Pons (tissue), 1 donor: ENCODE data around the gene FERMT2.
"Not testable (repeated sequence)": the region's sequence is repeated elsewhere in the genome, so short reads cannot be mapped to it uniquely, and the experiment has no call there.

ENCODE experiments used
- DNase-seq: peaks from one replicate; pipeline ENCODE4 v3.0.0-alpha.2; 2016; ENCODE audit warnings: low spot score

The FERMT2 gene

DNA sequence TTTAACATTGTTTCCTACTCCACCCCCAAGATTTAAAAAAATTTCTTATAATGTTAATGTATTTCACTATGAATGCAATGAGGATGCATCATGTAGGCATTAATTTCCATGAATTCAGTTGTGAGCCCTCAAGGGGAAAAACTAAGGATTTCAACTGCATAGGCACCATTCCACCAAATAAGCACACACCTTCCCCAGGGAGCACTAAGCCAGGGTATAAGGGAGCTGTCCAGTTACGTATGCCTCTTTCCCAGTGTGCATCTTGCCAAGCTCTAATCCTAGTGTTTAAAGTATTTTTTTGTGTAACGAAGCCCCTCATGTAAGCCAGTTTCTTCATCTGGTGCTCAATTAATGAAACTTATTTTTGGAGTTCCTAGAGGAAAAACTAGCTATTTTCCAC, 6.6 kb downstream of the FERMT2 start:
- no peak for DNase-seq

DNA sequence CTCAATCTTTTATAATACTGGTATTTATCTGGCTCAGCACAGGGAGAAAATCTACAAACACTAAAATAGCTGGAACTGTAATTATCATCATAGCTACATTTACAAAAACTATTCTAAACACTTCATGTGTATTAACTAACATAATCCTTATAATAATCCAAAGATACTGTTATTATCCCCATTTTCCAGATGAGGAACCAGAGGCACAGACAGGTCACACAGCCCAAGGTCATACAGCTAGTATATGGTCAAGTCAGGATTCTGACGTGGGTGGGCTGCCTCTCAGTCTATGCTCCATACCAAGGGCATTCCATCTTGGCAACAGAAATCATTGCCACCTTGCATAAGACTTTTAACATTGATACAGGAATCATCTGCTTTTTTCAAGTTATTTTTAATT, 11.4 kb downstream of the FERMT2 start:
- no peak for DNase-seq

DNA sequence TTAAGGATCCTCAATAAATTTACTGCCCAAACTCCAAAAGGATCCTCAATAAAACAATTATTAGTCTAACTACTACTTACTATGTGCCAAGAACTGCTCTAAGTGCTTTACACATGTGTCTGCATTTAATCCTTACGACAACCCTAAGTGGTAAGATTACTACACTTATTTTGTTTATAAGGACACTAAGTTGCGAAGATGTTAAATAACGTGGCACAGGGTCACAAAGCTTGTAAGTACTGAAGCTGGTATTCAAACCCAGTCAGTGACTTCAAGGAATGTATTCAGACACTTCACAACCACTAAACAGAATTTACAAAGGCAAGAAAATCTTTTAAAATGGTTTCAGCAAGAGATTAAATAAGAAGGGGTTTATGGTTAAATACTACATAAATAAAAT, 13.0 kb downstream of the FERMT2 start:
- DNase-seq: no peak

DNA sequence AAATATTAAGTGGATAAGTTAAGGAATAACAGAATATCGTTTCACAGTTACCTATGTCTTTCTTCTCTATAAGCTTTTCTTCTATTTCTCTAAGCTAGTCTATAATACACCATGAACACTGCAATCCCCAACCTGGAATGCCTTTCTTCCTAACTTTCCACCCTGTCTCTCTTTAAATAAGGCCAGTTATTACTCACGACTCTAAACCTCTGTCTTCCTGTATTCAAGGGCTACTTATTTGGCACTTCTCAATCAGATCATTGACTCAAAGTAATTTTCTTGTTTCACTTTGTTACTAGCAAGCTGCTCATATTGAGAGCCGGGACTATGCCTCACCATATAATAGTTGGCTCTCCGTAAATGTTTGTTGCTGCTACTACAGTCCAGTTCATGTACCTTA, 13.5 kb downstream of the FERMT2 start:
- DNase-seq: no peak

GRCh38 chr14:52936437-52936836, 14.4 kb downstream of the FERMT2 start:
- no peak for DNase-seq

DNA sequence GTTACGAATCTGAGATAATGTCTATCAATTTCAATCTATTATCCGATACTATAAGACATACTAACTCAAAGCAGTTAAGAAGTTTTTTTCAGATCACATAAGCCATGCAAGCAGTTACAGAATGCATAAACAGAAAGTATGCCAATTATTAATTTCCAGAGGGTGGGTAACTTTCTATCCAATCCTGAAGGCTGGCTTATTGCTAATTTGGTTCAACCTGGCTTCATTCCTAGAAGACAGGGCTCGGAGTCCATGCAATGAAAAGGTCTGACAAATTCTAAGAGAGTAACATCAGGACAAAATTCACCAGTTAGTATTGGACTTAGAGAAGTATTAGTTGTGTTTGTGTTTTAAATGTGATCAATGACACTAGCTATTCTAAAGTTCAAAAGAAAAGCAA, 15.0 kb downstream of the FERMT2 start:
- no peak for DNase-seq

GRCh38 chr14:52934762-52935161, 16.1 kb downstream of the FERMT2 start:
- DNase-seq: no peak

- no peak for DNase-seq
Measured at GRCh38 chr14:52929192-52929807, 21.6 kb downstream of the FERMT2 start.

- no peak for DNase-seq
Measured at GRCh38 chr14:52926953-52927352, 23.9 kb downstream of the FERMT2 start.

- no peak for DNase-seq
Measured at GRCh38 chr14:52923902-52924575, 26.8 kb downstream of the FERMT2 start.

DNA sequence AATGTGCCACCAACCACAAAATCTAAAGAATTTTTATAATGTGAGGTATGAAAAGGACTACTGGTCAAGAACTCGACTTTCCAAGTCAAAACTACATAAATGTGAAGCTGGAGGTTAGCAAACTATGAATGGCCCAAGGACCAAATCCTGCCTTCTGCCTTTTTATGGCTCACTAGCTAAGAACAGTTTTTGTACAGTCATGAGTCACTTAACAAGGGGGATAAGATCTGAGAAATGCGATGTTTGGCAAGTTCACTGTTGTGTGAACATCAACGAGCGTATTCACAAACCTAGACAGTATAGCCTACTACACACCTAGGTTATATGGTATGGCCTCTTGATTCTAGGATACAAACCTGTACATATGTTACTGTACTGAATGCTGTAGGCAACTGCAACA, 28.2 kb downstream of the FERMT2 start:
- no peak for DNase-seq

DNA sequence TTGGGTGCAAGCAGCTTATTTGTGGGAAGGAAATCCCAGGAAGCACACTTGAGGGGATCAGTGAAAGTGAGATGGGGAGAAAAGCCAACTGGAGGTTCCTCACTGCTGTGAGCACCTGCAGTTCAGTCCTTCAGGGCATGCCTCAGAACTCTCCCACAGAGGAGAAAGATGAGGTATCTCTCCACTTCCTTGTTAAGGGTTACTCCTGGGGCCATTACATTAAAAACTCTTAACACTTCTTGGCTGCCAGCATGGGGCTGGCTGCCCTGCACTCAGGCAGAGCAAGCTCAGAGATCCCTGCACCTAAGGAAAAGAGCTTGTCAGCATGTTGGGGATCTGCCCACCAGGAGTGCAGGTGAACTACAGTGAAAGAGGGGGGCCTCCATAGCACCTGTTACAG, 28.8 kb downstream of the FERMT2 start:
- DNase-seq: no peak

GRCh38 chr14:52920411-52920810, 30.4 kb downstream of the FERMT2 start:
- not testable (repeated sequence) for DNase-seq

- no peak for DNase-seq
Measured at GRCh38 chr14:52919971-52920370, 30.9 kb downstream of the FERMT2 start.

DNA sequence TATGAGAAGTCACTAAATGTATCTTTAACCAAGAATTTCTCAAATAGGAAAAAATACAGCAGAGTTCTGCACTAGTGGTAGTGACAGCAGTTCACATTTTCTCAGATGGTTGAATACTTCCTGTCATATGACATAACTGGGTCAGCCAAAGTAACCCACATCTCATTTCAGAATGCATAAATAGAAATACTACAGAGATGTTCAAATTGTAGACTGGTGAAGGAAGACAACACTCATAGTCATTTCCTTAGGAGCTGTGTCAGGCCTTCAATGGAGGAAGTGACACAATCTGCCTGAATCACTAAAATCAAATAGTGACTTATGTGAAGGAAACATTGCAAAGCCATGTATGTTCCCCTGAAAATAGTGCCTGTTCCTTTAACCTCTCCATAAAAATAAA, 32.4 kb downstream of the FERMT2 start:
- peak; percentile 62 for DNase-seq

DNA sequence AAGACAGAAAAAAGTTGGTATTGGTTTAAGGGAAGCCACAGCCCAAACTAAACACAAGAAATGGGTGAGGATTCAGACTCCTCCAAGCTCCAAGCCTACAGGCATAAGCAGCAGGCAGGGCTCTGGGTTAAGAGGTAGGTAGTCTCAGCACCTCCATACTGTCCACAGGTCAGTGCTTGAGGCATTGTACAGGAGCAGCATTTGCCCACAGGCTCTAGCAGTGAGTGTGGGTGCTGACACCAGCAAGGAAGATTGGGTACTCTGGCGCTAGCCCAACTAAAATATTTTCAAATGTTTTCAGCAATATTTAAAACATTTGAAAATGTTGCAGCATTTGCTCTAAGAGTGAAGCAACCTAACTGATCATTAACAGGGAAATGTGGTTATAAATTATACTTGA, 33.1 kb downstream of the FERMT2 start:
- DNase-seq: no peak

DNA sequence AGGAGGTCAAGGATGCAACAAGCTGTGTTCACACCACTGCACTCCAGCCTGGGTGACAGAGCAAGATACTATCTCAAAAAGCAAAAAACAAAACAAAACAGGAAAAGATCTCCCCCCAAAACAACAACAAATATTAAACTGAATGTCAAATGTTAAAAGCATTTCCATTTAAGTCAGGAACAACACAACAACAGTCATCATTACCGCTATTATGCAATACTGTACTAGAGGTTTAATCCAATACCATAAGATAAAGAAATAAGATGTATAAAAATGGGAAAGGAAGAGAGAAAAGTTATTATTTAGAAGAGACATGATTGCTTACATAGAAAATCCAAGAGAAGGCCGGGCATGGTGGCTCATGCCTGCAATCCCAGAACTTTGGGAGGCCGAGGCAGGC, 36.6 kb downstream of the FERMT2 start:
- no peak for DNase-seq

GRCh38 chr14:52913271-52913670, 37.6 kb downstream of the FERMT2 start:
- no peak for DNase-seq

DNA sequence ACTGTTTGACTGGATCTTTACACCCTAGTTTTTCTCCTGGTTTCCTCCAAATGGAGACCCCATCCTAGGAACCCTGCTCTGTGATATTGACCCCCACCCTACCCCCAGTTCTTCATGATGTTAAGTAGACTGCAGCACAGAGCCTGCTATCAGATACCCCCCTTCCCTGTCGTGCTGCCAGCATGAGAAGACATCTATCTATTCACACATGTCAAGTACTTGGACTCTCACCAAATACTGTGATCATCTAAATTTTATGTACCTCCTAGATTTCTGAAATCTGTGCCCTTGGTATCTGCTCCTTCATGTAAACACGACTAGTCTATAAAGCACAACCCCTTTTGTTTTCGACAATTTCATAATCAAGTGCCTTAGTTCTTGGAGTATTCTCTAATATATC, 38.9 kb downstream of the FERMT2 start:
- no peak for DNase-seq

DNA sequence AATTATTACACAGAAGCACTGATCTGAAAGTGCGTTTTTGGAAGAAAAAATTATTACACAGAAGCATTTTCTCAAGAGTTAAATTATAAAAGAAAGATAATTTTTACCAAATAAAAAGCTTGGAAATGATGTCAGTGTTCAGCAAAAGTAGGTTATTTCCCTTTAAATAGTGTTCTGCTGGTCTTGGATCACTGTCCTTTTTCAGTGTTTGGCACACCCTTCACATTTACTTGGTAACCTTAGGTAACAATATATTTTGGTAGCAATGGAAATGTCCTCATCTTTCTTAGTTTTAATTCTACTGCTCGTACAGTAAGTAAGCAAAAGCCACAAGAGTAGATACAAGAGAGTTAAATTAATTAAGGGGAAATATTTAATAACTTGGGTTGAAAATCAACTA, 40.3 kb downstream of the FERMT2 start:
- DNase-seq: no peak

- no peak for DNase-seq
Measured at GRCh38 chr14:52907949-52908348, 42.9 kb downstream of the FERMT2 start.

- DNase-seq: no peak
Measured at GRCh38 chr14:52906141-52906601, 44.7 kb downstream of the FERMT2 start.

DNA sequence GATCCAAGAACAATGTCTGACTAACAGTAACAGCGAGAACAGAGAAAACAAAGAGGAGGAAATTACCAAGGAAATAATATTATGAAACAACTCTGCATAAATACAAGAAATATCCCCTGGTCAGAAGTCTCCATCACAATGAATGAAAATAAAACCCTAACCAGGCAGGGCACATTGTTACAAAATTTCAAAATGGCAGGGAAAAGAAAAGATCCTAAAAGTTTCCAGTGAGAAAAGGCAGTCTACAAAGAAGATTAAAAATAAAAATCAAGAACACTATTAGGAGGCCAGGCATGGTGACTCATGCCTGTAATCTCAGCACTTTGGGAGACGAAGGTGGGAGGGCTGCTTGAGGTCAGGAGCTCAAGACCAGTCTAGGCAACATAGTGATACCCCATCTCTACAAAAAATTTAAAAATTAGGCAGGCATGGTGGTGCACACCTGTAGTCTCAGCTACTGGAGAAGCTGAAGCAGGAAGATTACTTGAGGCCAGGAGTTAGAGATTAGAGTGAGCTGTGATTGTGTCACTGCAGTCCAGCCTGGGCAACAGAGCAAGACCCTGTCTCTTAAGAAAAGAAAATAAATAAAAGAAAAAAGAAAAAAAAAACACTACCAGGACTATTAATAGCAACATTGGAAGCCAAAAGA, 47.8 kb downstream of the FERMT2 start:
- DNase-seq: no peak
